ENCODE data around the gene PLEKHF1.

The PLEKHF1 gene

DNA sequence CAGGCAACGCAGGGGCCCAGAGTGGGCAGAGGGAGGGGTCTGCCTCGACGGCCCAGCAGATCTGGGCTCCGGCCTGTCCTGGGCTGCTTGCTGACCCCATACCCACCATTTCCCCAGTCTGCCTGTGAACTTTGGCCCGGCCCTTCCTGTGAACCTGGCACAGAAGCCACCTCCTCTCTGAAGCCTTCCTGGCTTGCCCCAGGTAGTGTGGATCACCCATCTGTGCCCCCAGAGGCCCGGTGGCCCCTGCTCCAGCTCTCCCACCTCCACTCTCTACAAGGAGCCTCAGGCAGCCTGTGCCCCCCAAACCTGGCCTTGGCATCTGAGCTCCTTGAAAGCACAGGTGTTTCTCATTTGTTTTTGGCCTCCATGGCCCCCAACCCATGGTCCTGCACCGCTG is 15.7 kb downstream of the PLEKHF1 start:
- H3K4me3 ChIP-seq (ENCODE audit: low read length), result no peak overlapping the region
- DNase-seq (ENCODE audit: low read depth), result no peak
- no peak for TF ChIP-seq CTCF (conservative IDR thresholded peaks at IDR 0.05; ENCODE audit: low read length)

- DNase-seq (ENCODE audit: low read depth), result peak; percentile 77
- H3K4me3 ChIP-seq (ENCODE audit: low read length), result no peak overlapping the region
- no peak for TF ChIP-seq CTCF (conservative IDR thresholded peaks at IDR 0.05; ENCODE audit: low read length)
Measured at GRCh38 chr19:29681422-29682235, 16.4 kb downstream of the PLEKHF1 start.

DNA sequence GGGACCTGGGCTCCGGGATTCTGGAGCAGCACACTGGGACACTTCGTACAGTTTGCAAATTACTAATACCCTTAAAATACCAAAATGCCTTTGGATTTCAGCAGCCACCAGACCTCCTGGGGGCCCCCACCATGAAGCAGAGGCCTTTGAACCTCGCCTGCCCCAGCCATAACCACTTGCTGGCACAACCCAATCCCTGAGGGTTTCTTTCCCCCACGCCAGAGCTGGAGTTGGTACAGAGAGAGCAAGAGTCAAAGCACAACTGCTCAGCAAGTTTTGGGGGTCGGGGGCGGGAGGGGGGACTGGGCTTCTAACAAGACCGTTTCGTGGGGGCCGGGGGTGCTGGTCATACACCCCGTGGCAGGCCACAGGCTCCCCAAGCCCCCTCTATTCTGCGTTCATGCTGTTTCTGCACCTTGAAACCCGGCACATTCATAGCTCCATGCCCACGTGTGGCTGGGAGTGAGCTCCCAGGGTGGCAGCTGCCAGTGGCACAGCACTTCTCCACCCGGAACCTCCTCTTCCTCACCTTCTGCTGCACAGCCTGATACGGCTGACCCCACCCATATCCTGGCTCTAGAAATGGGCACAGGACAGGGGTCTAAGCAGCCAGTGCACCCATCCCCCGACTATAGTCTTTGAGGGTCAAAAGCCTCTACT is 17.1 kb downstream of the PLEKHF1 start:
- DNase-seq (ENCODE audit: low read depth), result no peak
- no peak for TF ChIP-seq CTCF (conservative IDR thresholded peaks at IDR 0.05; ENCODE audit: low read length)
- H3K4me3 ChIP-seq (ENCODE audit: low read length), result no peak overlapping the region

- no peak for DNase-seq (ENCODE audit: low read depth)
- no peak for TF ChIP-seq CTCF (conservative IDR thresholded peaks at IDR 0.05; ENCODE audit: low read length)
- H3K4me3 ChIP-seq (ENCODE audit: low read length), result no peak overlapping the region
Measured at GRCh38 chr19:29683009-29683408, 17.7 kb downstream of the PLEKHF1 start.

DNA sequence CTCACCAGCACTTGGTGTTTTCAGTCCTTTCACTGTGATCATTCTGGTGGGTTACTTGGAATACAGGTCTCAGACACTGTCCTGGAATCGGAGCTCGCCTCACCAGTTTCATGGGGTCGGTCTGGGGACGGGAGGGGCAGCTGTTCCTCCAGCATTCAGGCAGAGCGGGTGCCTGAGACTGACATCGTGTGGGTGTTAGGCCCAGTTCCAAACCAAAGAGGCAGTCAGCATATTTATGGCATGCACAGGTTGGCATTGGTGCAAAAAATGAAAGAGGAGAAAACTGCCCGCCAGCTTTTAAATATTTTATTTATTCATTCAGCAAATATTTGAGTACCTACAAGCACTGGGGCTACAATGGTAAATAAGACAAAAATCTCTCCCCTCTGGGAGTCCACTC is 20.1 kb downstream of the PLEKHF1 start:
- DNase-seq (ENCODE audit: low read depth), result peak; percentile 66
- no peak overlapping the region for H3K4me3 ChIP-seq (ENCODE audit: low read length)
- no peak for TF ChIP-seq CTCF (conservative IDR thresholded peaks at IDR 0.05; ENCODE audit: low read length)

GRCh38 chr19:29686285-29686805 is 21.1 kb downstream of the PLEKHF1 start:
- no peak for DNase-seq (ENCODE audit: low read depth)
- no peak for TF ChIP-seq CTCF (conservative IDR thresholded peaks at IDR 0.05; ENCODE audit: low read length)
- H3K4me3 ChIP-seq (ENCODE audit: low read length), result peak overlapping the region; percentile 68

Data from AG10803 (cell line).